C1 segment of cervical spinal cord (tissue), 14 donors: ENCODE data around the gene FAM181B.
"Not testable (repeated sequence)": the region's sequence is repeated elsewhere in the genome, so short reads cannot be mapped to it uniquely, and the experiment has no call there.

Experiments used
- DNase-seq, 14 donors: peaks; one replicate each; lab custom pipeline; 2025; lab: John Stamatoyannopoulos, UW

Gene FAM181B

DNA sequence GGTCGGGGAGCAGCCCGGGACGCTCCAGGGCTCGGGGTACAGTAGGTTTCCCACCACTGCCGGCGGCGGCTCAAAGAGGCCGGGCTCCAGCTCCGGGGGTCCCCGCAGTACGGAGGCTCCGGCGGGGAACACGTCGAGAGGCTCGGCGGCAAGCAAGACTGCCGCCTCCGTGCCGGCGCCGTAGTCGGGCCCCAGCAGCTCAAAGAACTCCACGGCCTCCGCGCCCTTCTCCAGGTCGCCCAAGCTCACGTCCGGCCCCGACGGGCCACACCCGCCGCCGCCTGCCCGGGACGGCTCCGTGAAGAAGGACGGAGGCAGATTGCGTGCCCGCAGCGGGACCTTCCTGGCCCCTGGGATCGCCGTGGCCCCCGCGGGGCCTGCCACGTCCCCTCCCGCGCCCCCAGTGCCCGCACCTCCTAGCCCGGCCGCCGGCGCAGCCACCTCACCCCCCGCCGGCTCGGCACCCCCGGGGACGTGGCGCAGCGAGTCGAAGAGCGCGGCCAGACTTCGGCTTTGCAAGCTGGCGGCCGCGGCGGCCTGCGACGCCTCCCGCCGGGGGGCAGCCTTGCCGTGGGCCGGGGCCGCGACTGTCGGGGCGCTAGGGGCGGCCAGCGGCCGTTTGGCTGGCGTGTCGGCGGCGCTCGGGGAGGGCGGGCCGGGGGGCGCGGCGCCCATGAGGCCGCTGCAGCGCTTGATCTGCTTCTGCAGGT is 775 bp downstream of the FAM181B start:
- DNase-seq: peak in 4 of 14 donors; percentile 68 to 79 (median 76)

DNA sequence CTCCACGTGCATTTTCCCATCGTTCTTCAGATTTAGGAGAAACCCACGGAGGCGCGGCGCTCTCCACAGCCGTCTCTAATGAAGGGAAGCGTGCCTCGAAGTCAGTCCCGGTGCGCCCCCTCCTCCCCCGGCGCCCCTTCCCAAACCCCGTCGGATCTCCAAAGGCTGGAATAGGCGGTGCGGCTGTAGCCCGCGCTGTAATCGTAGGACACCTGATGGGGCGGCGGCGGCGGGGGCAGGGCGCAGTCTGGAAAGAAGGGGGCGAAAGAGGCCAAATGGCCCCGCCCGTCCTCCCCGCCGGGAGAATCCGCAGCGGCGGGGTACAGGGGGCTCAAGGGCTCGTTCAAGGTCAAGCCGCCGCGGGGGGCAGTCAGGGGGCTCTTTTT is 1.3 kb downstream of the FAM181B start:
- peak in 3 of 14 donors; percentile 42 to 46 (median 44) for DNase-seq

DNA sequence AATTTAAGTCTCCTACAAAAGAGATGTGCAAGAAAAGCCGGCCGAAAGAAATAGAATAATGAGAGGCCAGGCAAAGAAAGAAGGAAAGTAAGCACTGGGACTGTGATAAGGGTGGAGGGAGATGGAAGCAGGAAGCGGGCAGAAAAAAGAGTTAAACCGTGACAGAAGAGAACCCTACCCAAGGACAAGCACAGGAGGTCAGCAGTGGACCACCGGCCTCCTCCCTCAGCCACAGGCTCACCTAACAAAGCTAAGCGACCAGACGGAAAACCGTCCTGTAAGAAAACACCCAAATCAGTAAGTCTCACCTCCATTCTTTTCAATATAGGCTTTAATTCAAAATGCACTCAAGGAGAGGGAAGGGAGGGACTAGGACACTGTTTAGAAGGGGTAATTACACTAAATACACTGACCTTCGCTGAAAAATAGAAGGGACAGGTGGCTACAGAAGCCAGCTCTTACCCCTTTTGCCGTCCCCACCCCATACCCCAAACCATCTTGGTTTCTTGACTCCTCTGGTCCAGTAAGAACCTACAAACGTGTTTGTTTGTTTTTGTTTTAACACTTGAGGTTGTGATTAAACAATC is 1.9 kb downstream of the FAM181B start:
- DNase-seq: no peak

DNA sequence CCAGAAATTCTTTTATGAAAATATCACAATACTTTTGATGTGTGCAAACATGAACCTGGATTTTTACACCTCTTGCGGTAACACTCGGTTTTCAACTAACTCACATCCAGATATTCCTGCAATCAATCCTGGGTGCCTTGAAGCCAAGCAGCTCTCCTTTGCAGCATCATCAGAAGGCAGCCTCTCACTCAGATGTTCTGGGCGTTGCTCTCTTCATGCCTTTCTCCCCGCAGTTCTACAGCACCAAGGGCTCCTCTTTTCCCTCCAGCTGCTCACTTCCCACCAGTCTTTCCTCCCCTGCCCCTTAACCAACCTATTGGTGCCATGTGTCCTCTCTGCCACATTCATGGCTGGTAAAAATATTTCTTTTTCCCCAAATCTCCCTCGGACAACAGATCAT is 2.9 kb downstream of the FAM181B start:
- peak in 3 of 14 donors; percentile 12 to 29 (median 12) for DNase-seq

DNA sequence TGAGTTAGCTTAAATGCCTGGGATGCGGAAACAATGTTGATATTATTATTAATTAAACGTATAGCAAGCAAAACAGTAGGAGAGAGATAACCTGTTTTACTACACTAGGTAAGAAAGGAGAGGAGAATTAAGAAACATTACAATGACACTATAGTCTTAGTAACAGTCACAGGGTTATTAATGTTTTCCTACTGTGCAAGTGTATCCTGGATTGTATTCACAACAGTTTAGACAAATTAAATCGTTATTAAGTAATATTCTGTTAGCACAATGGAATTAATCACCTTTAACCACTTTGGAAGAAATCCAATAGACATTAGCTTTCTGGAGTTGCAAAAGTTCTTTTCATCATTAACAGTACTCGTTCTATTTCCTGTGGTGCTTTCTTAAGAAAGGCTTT is 3.4 kb downstream of the FAM181B start:
- DNase-seq: no peak

DNA sequence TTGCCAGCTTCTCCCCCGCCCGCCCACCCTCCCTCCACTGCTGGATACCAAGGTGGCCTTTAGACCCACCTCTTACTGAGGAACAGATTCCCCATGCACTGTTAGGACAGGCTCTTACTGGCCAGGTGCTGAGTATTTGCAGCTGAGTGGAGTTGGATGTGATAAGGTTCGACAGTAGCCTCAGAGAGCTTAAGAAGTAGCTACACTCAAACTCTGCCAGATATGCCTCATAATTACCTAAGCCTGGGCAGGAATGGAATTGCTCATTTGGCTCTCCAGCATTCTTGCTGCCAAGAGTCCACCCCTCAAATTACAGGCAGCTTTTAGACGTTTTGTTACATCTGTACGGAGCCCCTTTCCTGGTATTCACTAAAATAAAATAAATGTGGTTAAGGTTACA is 9.6 kb downstream of the FAM181B start:
- DNase-seq: no peak

DNA sequence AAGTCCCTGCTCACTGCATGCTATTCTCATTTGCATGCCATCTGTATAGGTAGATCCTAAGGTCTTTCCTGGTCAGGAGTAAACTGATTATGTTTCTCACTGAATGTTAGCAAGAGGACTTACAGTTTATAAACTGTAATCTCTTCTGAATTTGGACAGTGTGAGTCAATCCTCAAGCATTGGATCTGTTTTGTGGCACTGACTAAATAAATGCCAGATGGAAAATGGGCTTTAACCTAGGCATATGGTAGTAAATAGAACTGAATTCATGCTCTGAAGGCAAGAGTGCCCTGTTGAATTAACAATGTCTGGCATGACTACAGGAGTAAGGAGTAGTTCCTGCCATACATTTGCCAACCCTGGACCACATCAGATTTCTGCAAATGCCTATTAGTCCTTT is 11.4 kb downstream of the FAM181B start:
- DNase-seq: no peak

DNA sequence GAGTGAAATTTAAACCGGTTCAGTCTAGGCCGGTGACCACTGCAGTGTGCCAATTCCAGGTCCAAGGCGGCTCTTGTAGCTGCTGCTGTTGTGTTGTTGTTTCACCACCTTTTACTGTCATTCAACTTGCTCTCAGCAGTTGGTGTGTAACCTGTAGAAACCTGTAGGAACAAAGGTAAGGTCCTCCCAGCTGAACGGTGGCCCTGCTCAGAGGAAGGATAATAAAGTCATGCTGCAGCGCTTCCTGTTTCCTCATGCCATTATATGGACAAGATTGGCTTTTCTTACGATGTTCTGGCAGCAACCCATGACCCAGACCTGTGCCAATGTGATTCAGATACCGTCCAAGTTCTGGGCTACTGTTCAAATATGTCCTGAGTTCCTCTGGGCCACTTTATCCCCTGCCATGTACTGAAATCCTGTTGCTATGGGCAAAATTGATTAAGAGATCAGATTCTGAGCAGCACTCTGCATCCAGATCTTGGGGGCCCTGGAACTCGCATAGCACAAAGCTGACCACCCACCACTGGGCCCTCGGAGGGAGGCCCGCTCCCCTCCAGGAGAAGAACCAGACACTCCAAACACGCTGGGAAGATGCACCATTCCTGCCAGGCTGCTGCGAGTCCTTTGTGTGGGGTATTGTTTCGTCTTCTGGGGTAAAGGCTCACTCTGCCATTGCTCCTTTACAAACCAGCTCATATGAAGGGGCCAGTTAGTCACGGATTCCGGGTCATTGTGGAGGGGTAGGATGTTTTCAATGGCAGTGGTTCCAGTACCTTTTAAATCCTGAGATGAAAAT is 13.2 kb downstream of the FAM181B start:
- DNase-seq: no peak

DNA sequence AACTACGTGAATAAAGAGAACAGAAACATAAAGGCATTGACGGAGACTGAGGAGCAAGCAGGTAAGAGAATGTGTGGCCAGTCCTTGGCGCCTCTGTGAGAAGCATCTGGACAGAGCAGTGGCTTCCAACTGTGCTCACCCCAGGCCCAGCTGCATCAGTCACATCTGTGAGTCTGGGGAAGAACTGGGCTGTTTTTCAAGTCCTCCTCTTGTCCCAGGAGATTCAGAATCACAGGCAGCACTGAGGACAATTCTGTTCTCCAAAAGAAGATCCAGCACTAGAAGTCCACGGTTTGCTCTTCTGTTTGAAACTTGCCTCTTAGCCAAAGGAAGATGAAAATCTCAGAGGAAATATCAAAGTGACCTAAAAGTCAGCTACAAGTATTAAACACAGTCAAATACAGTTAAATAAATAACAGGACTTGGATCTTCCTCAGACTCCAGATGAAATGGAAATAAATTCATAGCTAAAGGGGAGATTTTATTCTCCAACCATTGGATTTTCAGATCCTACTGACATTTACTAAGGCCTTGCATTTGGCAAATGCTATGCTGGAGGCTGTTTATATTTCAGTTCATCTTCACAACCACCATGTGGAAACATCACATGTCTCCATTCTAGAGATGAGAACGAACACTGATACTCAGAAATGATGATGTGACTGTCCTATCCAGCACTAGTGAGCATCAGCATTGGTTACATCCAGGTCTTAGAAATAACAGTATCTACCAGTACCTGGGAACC is 14.1 kb downstream of the FAM181B start:
- DNase-seq: peak in 5 of 14 donors; percentile 27 to 55 (median 36)

DNA sequence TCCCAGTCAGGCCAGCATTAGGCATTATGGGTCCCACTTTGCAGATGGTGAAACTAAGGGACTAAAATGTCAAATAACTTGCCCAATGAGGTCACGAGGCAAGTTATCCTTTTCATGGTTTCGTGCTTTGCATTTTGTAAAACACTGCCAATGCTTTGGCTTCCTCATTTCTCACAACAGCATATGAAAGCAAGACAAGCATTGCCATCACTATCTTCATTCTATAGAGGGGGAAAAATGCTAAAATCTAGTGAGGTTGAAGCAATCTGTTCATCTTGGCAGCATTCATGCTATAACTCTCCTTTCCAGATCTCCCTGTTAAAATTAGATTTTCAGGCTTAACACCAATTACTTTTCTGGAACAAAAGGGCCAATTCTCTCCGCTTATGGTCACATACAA is 14.8 kb downstream of the FAM181B start:
- DNase-seq: no peak

DNA sequence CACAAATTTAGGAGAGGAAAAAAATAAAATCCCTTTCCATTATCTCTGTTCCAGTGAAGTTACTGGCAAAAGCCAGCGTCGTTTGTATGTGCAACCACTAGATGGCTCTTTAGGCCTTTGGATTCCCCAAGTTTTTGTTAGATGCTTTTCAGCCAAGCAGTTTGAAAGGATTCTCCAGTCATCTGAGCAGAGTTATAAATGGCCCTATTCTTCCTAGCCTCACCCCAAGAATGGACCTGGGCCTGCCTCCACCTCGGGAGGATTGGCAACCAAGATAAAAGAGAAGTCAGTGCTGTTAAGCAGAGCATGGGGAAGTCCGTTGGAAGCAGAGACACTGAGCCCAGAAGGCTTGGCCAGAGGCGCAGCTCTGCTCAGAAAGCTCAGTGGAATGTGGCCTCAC is 15.4 kb downstream of the FAM181B start:
- DNase-seq: peak in 12 of 14 donors; percentile 23 to 86 (median 74)

DNA sequence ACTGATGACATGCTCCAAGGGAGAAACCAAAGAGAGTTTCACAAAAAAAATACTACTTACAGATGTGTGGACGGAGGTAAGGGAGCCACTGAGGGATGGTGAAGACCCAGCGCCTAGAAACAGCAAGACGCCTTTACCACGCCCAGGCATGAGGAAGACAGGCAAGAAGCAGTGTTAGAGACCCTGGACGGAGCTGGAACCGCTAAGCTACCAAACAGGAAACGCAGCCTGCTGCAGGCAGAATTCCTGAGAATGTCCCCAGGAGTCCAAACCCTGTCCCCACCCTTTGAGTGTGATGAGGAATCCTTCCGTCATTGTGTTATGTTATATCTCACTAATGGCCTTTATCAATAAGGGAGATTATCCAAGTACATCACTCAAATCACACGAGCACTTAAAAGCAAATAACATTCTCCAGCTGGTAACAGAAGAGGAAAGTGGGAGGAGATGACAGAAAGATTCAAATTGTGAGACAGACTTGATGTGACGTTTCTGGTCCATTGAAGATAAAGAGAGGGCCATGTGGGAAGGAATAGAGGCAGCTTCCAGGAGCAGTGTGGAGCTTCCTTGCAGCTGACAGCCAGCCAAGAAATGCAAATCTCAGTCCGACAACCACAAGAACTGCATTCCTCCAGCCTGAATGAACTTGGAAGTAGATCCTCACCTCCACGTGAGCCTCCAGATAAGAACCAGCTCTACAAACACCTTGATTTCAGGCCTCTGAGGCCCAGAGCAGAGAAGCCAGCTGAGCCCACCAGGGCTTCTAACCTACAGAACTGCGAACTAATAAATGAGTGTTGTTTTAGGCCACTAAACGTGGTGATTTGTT is 19.1 kb downstream of the FAM181B start:
- DNase-seq: no peak

DNA sequence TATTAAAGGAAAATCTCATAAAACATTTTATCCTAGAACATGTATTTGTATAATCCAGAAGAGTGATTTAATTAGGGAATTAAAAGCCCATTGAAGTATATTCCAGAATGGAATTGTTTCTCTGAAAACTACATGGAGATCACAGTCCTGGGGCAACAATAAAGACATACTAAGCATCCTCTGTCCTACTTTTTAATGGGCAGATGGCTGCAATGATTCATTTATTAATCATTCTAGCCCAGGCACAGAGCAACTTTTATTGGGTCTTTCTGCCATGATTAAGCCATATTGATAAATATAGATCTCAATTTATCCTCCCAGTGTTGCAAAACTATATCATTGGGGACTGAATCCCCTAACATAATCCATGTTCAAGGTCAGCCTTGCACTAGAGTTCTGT is 22.0 kb downstream of the FAM181B start:
- no peak for DNase-seq

DNA sequence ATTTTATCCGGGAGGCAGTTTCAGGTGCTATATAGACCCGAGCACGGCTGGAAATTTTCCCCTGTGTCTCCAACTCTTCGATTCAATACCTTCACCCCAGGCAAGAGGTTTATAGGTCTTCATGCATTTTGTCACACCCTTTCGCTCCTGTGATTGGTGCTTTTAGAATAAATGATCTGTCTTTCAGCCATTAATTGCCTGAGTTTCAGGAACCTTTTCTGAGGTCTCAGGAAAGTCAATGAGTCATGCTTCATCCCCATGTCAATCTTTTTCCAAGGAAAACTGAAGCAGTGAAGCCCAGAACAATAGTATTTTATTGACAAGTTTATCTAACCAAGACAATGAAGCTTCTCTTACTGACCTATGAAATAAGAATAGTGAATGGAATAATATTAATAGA is 29.9 kb downstream of the FAM181B start:
- no peak for DNase-seq

DNA sequence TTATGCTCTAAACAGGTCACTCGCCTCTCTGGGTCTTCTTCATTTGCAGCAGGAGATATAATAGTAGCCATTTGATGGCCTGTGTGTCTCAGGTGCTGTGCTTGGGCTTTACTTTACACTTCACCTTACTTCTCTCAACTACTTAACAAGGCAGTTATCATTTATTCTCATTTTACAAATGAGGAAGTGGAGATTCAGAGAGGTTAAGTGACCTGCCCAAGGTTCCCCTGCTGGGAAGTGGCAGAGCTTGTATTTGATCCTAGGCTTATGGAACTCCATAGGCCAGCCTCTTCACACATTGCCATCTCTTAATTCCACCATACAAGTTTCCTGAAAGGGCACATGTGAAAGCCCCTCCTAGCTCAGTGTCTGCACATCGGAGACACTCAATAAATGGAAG is 30.4 kb downstream of the FAM181B start:
- no peak for DNase-seq

DNA sequence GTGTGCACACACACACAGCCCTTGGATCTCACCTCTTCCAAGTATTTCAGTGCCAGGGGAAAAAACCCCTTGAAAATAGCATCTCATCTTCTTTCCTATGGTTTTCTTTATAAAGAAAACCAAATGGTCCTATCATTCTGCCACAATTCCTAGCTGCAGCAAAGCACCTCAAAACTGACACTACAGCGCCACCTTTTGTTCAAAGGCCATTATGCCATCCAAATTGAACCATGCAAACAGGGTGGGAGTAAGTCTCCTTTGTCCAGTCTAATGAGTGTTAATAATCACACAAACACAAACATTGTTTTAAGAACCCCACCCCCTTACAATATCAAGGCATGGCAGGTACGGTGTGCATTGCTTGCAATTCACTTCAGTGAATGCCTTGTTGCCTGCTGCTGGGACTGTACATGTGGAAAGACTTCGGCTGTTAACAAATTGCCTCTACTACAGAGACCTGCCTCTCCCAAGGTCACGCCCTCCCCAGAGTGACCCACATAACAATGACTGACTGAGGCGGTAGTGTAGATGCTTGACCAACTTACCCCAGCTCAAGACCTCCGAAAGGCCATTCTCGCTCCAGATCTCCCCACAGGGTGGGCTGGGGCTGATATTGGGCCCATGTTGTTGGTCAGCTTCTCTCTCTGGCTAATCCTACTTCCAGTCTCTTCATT is 31.7 kb downstream of the FAM181B start:
- peak in 3 of 14 donors; percentile 16 to 26 (median 22) for DNase-seq

DNA sequence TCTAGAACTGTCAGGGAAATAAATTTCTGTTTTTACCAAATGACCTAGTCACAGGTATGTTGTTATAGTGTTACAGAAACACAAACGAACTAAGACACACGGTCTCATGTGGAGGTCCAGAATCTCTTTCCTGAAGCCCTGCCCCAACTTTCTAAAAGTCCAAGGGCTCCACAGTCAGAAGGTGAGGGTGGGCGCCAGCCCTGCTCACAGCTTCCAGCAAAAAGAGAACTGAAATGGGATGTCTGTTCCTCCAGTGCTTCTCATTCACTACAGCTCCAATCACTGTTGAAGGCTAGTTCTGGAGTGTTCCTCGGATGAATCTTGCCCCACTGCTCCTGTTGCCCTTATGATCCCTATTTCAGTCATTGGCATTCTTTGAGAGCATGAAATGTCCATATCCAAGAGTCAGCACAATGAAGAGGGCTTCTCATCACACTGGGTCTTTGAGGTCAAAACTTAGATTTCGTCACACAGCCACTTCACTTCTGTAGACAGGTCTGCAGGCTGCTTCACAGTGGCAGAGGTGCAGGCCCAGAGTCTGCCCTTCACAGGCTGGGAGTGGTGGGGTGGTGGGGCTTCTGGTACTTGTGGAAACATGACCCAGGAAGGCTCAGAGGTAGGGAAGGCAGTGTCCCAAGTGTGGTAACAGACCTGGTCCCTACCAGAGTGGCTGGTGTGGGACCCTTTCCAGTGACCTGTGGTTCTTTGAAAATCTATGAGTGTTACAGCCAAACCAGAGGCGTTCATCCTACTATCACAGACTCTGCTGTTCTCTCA is 34.9 kb downstream of the FAM181B start:
- no peak for DNase-seq

DNA sequence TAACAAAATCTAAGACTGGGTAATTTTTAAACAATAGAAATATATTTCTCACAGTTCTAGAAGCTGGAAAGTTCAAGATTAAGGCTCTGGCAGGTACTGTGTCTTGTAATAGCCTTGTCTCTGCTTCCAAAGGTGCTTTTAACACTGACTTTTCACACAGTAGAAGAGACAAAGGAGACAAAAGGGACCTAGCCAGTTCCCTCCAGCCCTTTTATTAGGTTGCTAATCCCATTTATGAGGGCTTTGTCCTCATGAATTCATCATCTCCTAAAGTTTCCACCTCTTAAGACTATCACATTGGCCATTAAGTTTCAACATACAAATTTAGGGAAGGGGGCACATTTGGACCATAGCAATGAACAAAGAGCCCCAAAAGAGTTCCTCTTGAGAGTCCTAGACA is 40.7 kb downstream of the FAM181B start:
- no peak for DNase-seq

DNA sequence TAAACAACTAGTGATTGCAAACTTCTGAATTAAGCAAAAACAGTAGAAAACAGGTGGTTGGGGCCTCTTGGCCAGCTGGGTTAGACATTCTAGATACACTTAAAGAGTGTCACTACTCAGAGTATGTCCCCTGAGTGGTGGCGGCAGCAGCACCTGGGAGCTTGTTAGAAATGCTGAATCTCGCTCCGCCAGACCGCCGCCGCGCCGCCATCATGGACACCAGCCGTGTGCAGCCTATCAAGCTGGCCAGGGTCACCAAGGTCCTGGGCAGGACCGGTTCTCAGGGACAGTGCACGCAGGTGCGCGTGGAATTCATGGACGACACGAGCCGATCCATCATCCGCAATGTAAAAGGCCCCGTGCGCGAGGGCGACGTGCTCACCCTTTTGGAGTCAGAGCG is 44.3 kb downstream of the FAM181B start:
- not testable (repeated sequence) for DNase-seq

DNA sequence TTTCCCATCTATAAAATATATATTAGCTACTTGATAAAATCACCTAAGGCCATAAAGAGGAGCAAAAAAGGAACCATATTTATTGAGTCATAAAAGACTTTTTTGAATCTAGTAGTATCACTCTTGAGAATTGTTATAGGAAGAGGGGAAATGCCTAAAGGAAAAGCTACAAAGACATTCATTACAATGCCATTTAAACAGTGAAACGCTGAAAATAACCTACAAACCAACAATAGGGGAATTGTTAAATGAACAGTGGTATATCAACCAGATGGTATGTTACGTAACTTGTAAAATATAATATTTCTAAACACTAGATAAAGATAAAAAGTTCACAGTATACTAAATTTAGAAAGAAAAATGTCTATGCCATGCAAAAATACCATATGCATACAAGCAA is 47.5 kb downstream of the FAM181B start:
- DNase-seq: no peak
